Mucosa of stomach (tissue), 1 donor: ENCODE data around the gene PNMA1.

ENCODE experiments used
- H3K27me3 ChIP-seq: one replicate; pipeline ENCODE4 v1.7.0; 2013; ENCODE audit warnings: mild to moderate bottlenecking, low read length; ENCODE audit not compliant: control insufficient read depth, insufficient read depth
- H3K36me3 ChIP-seq: one replicate; pipeline ENCODE4 v1.7.0; 2013; ENCODE audit warnings: low read length; ENCODE audit not compliant: control insufficient read depth, insufficient read depth
- H3K4me1 ChIP-seq: one replicate; pipeline ENCODE4 v1.7.0; 2013; ENCODE audit warnings: mild to moderate bottlenecking, low read length; ENCODE audit not compliant: control insufficient read depth, insufficient read depth
- H3K4me3 ChIP-seq: one replicate; pipeline ENCODE4 v1.7.0; 2013; ENCODE audit warnings: low read length
- H3K9ac ChIP-seq: one replicate; pipeline ENCODE4 v1.7.0; 2013; ENCODE audit warnings: mild to moderate bottlenecking, low read length, moderate library complexity
- H3K9me3 ChIP-seq: one replicate; pipeline ENCODE4 v1.7.0; 2013; ENCODE audit warnings: mild to moderate bottlenecking, low read length, moderate library complexity; ENCODE audit not compliant: control insufficient read depth
- donor health status: Pancreatic carcinoma.

Gene PNMA1

DNA sequence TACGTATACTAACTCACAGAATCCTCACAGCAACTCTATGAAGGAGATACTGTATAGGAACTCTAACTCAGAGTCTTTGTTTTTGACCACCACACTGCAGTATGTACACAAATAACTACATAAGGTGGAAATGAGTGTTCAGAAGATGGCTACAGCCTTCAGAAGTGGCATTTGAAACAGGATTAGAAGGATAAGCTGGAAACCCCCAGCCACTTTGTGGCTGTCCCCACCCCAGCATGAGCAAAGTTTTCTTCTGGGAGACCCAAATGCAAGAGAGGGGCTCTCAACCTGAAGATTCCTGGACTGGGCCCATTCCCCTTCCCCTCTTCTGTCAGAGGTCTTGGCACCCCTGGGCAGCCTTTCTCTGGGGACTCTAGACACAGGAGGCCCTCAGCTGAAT, 43.2 kb upstream of the PNMA1 start:
- peak overlapping the region; percentile 80 for H3K9ac ChIP-seq
- H3K4me1 ChIP-seq = peaks cover 85% of the 10 kb centered on the region
- H3K27me3 ChIP-seq = no peaks in the 10 kb centered on the region
- H3K4me3 ChIP-seq = peak overlapping the region; percentile 70
- H3K36me3 ChIP-seq = no peaks in the 10 kb centered on the region
- H3K9me3 ChIP-seq = no peaks in the 10 kb centered on the region

DNA sequence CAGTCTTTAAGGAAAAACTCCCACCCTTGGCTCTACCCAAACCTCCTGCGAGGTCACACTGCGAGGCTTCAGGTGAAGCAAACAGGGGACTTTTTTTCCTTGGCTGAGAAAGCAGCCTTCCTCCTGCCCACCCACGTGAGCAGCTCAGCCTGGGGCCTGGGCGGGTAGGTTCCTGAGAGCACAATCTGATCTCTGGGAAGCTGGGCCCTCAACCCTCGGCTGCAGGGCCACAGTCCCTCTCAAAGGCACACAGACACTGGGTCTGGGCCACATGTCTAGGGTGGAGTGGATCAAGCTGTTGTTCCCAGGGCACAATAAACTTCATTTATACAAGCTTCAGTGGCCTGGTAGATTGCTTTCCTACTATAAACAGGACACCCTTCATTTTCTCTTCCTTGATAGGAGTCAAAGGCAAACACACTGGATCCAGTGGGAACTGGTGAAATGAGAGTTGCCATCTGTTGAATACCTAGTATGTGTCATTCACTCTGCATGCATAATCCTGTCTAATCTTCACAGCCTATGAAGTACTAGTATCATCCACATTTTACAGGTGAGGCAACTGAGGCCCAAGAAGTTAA, 41.3 kb upstream of the PNMA1 start:
- Histone ChIP-seq H3K9ac (peak overlapping the region; percentile 46), H3K9me3 (no peaks in the 10 kb centered on the region), H3K36me3 (no peaks in the 10 kb centered on the region), H3K4me1 (peaks cover 85% of the 10 kb centered on the region), H3K27me3 (no peaks in the 10 kb centered on the region), H3K4me3 (no peak overlapping the region)

- Histone ChIP-seq H3K9ac (peak overlapping the region; percentile 46), H3K4me1 (peaks cover 89% of the 10 kb centered on the region), H3K9me3 (no peaks in the 10 kb centered on the region), H3K27me3 (no peaks in the 10 kb centered on the region), H3K4me3 (no peak overlapping the region), H3K36me3 (no peaks in the 10 kb centered on the region)
Observed at GRCh38 chr14:73754911-73755360, 40.8 kb upstream of the PNMA1 start.

DNA sequence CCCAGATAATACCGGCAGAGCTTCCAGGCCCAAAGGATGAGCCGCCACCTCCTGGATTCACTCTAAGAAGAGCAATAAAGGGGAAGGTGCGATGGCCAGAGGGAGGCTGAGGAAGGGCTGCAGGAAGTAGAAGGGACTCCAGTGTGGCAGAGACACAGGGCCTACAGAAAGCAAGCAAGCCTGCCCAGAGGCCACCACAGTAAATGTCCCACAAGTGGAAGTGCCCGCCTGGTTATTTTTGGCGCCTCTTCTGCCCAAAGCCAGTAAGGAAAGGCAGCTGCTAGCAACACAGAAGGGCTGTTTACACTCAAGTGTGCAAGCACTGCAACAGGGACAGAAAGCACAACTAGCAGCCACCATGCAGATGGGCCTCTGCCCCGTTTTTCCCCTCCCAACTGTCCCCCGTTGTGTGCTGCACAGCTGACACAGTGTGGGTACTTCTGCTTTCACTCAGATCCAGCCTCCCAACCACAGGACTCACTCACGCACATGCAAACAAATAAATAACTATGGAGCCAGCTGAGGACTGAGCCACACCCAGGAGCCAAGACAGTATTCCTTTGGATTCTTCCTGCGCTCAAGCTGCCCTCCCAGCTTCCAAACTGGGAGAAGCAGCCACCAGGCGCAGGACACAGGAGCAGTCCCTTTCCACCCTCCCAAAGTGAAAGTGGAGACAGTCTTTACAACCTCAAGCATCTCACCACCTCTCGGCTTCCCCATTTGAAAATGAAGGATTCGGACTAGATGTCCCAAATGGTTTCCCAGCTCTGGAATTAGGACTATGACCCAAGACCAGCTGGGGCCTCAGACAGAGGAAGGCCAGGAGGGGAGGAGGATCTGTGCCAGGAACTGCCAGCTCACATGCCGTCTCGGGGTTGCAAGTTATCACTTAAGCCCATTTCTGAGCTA, 40.0 kb upstream of the PNMA1 start:
- no peaks in the 10 kb centered on the region for H3K9me3 ChIP-seq
- H3K4me1 ChIP-seq = peaks cover 95% of the 10 kb centered on the region
- H3K9ac ChIP-seq = peak overlapping the region; percentile 46
- no peaks in the 10 kb centered on the region for H3K27me3 ChIP-seq
- H3K36me3 ChIP-seq = no peaks in the 10 kb centered on the region
- no peak overlapping the region for H3K4me3 ChIP-seq

DNA sequence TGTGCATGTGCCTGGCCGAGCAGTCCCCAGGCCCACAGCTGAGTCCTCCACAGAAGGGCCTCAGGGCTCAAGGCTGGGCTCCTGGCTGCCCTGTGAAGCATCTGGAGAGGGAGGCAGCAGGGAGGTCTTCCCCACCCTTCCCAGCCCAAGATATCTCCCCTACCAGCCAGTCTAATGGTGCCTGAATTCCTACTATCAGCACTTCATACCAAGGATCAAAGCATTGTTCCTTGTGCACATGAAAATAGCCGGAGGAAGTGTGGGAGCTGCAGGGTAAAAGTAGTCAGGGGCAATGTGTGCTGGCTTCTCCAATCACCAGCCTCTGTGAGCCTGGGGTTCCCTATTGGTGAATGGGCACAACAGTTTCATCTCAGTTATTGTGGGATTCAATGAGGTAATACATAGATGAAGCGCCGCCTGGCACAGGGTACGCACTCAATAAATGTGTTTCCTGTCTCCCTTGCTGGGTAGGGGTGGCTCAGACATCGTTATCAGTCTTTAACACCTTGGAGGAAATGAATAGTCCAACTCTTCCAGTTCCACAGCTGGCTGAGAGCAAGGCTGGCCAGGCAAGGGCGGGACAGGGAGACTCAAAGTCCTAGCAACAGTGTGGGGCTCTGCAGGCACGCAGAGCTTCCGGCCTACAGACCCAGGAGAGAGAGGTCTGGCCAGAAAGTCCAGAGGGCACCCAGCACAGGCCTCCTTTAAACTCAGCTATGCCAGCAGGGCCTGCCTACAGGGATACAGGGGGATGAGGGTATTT, 39.1 kb upstream of the PNMA1 start:
- peak overlapping the region; percentile 48 for H3K9ac ChIP-seq

GRCh38 chr14:73752297-73752992, 38.3 kb upstream of the PNMA1 start:
- peak overlapping the region; percentile 48 for H3K9ac ChIP-seq
- no peak overlapping the region for H3K4me3 ChIP-seq
- H3K36me3 ChIP-seq = no peaks in the 10 kb centered on the region
- H3K9me3 ChIP-seq = no peaks in the 10 kb centered on the region
- H3K4me1 ChIP-seq = peaks cover 97% of the 10 kb centered on the region
- H3K27me3 ChIP-seq = no peaks in the 10 kb centered on the region

More for the DNA sequence above, 39.1 kb upstream of the PNMA1 start:
- Histone ChIP-seq H3K4me1 (peaks cover 98% of the 10 kb centered on the region), H3K36me3 (no peaks in the 10 kb centered on the region), H3K9me3 (no peaks in the 10 kb centered on the region), H3K4me3 (no peak overlapping the region), H3K27me3 (no peaks in the 10 kb centered on the region)

GRCh38 chr14:73751157-73751691, 37.0 kb upstream of the PNMA1 start:
- Histone ChIP-seq H3K36me3 (no peaks in the 10 kb centered on the region), H3K4me3 (no peak overlapping the region), H3K9me3 (no peaks in the 10 kb centered on the region), H3K4me1 (peaks cover 97% of the 10 kb centered on the region), H3K9ac (no peak overlapping the region), H3K27me3 (no peaks in the 10 kb centered on the region)

DNA sequence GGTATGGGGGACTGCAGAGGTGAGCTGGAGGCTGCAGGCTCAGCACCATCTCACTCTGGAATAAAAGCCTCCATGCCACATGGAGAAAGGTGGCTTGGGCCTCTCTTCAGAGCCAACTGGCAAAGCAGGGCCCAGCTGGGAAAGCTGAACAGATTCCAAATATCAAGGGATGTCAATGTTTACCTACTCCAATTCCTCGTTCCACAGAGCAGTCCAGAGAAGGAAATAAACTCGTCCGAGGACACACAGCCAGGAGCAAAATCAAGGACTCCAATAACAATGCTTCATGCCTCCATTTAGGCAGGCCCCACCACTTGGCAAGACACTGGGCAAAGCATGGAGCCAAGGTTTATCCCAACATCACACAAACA, 36.3 kb upstream of the PNMA1 start:
- Histone ChIP-seq H3K36me3 (no peaks in the 10 kb centered on the region), H3K9me3 (no peaks in the 10 kb centered on the region), H3K27me3 (no peaks in the 10 kb centered on the region), H3K4me3 (no peak overlapping the region), H3K9ac (peak overlapping the region; percentile 20), H3K4me1 (peaks cover 97% of the 10 kb centered on the region)

- H3K4me3 ChIP-seq = no peak overlapping the region
- H3K36me3 ChIP-seq = no peaks in the 10 kb centered on the region
- no peaks in the 10 kb centered on the region for H3K9me3 ChIP-seq
- H3K4me1 ChIP-seq = peaks cover 97% of the 10 kb centered on the region
- H3K9ac ChIP-seq = peak overlapping the region; percentile 20
- H3K27me3 ChIP-seq = no peaks in the 10 kb centered on the region
Observed at GRCh38 chr14:73749706-73750530, 35.7 kb upstream of the PNMA1 start.

DNA sequence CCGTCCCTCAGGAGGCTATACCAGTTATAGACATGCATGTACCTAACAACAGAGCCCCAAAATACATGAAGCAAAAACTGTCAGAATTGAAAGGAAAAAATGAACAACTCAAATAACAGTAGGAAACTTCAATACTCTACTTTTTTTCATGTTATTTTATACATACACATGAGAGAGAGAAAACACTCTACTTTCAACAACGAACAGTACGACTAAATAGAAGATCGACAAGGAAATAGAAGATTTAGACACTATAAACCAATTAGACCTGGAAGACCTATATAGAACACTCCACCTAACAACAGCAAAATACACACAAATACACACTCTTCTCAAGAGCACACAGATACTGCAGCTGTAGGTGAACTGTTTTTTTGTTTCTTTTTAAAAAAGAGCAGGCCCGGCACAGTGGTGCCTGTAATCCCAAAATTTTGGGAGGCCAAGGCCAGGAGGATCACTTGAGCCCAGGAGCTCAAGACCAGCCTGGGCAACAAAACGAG, 34.7 kb upstream of the PNMA1 start:
- H3K4me1 ChIP-seq = peaks cover 97% of the 10 kb centered on the region
- H3K9me3 ChIP-seq = no peaks in the 10 kb centered on the region
- H3K9ac ChIP-seq = no peak overlapping the region
- no peaks in the 10 kb centered on the region for H3K27me3 ChIP-seq
- no peak overlapping the region for H3K4me3 ChIP-seq
- H3K36me3 ChIP-seq = no peaks in the 10 kb centered on the region
